DND-41 (cell line): ENCODE results near the gene CTSC.

Experiments
- EZH2 ChIP-seq: IDR thresholded peaks from 3 replicates; pipeline ENCODE4 v1.6.1; 2012; ENCODE audit warnings: borderline replicate concordance, low read depth, mild to moderate bottlenecking, moderate library complexity, low read length, inconsistent platforms; ENCODE audit not compliant: severe bottlenecking
- TF ChIP-seq, protein P1 (sequence below): IDR thresholded peaks from 2 replicates; pipeline ENCODE4 v1.5.1; 2012; ENCODE audit warnings: borderline replicate concordance, low read length, moderate library complexity, mild to moderate bottlenecking; ENCODE audit not compliant: poor library complexity, severe bottlenecking; ENCODE audit errors: extremely low read depth

DNA sequence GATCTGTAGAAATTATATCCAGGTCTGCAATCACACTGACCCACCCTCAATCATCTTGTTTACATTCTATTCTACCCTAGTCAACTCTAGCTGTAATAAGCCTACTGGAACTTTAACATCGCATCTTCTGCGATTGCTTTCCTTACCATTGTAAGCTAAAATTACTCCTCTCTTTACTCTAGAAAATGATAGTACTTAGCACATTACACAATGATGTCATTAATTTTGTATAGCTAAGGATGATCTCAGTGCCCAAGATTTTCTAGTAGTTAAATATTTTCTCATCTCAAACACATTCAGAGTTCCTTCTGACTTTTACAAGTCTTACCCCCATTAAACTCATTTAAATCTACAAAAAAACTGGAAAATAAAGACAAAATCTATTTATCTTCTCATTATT, 39.6 kb upstream of the CTSC start:
- TF ChIP-seq, protein P1, sequence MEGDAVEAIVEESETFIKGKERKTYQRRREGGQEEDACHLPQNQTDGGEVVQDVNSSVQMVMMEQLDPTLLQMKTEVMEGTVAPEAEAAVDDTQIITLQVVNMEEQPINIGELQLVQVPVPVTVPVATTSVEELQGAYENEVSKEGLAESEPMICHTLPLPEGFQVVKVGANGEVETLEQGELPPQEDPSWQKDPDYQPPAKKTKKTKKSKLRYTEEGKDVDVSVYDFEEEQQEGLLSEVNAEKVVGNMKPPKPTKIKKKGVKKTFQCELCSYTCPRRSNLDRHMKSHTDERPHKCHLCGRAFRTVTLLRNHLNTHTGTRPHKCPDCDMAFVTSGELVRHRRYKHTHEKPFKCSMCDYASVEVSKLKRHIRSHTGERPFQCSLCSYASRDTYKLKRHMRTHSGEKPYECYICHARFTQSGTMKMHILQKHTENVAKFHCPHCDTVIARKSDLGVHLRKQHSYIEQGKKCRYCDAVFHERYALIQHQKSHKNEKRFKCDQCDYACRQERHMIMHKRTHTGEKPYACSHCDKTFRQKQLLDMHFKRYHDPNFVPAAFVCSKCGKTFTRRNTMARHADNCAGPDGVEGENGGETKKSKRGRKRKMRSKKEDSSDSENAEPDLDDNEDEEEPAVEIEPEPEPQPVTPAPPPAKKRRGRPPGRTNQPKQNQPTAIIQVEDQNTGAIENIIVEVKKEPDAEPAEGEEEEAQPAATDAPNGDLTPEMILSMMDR: no peak
- no peak for TF ChIP-seq EZH2
